Activated CD4-positive, alpha-beta T cell treated with anti-CD3 and anti-CD28 coated beads for 48 hours (primary cell): ENCODE measurements around the gene ACER3.

Source experiments
- DNase-seq: peaks from one replicate; pipeline ENCODE4 v3.0.0-alpha.2; 2020

Gene ACER3

GRCh38 chr11:77064648-77065217, 204.0 kb downstream of the ACER3 start:
- no peak for DNase-seq

- peak; percentile 47 for DNase-seq
These were observed 205.1 kb downstream of the ACER3 start for GRCh38 chr11:77065878-77066228.

GRCh38 chr11:77066229-77067042, 205.7 kb downstream of the ACER3 start, which contains the start of gene CAPN5:
TSS of gene CAPN5 (plus strand) at chr11:77066971. CDS start at chr11:77084887, 17,916 bp downstream.
- peak; percentile 89 for DNase-seq

GRCh38 chr11:77067861-77068443, 207.2 kb downstream of the ACER3 start:
- no peak for DNase-seq

- no peak for DNase-seq
These were observed 208.0 kb downstream of the ACER3 start for GRCh38 chr11:77068457-77069335.

- no peak for DNase-seq
These were observed 208.7 kb downstream of the ACER3 start for GRCh38 chr11:77069336-77069968.

GRCh38 chr11:77069969-77070582, 209.4 kb downstream of the ACER3 start:
- no peak for DNase-seq

- no peak for DNase-seq
These were observed 210.4 kb downstream of the ACER3 start for GRCh38 chr11:77071077-77071476.

- DNase-seq = no peak
These were observed 211.2 kb downstream of the ACER3 start for GRCh38 chr11:77071671-77072605.

GRCh38 chr11:77072851-77073327, 212.2 kb downstream of the ACER3 start:
- DNase-seq = no peak

GRCh38 chr11:77073328-77074001, 212.7 kb downstream of the ACER3 start:
- no peak for DNase-seq

- no peak for DNase-seq
These were observed 213.5 kb downstream of the ACER3 start for GRCh38 chr11:77074205-77074604.

- no peak for DNase-seq
These were observed 214.0 kb downstream of the ACER3 start for GRCh38 chr11:77074626-77075221.

GRCh38 chr11:77075425-77075905, 214.7 kb downstream of the ACER3 start:
- DNase-seq = no peak
